Fibroblast of pulmonary artery (primary cell): ENCODE data around the gene PKD2.
"Not testable (repeated sequence)": the region's sequence is repeated elsewhere in the genome, so short reads cannot be mapped to it uniquely, and the experiment has no call there.

ENCODE experiments used
- DNase-seq: peaks from one replicate; pipeline ENCODE4 v3.0.0-alpha.2; 2010; ENCODE audit warnings: low read depth
- H3K4me3 ChIP-seq: replicated peaks from 2 replicates; pipeline ENCODE4 v1.5.1; 2011; ENCODE audit warnings: low read depth, mild to moderate bottlenecking, control low read depth, low read length, moderate library complexity
- CTCF ChIP-seq: IDR thresholded peaks from 2 replicates; pipeline ENCODE4 v1.5.1; 2011; ENCODE audit warnings: mild to moderate bottlenecking, control low read depth, low read length, inconsistent platforms; ENCODE audit errors: missing control alignments

Gene PKD2

GRCh38 chr4:87985887-87986200, 21.6 kb upstream of the PKD2 start:
- no peak overlapping the region for H3K4me3 ChIP-seq
- DNase-seq = no peak
- no peak for TF ChIP-seq CTCF

- DNase-seq = no peak
- no peak overlapping the region for H3K4me3 ChIP-seq
- TF ChIP-seq CTCF = no peak
Observed at GRCh38 chr4:87986508-87986907, 20.9 kb upstream of the PKD2 start.

DNA sequence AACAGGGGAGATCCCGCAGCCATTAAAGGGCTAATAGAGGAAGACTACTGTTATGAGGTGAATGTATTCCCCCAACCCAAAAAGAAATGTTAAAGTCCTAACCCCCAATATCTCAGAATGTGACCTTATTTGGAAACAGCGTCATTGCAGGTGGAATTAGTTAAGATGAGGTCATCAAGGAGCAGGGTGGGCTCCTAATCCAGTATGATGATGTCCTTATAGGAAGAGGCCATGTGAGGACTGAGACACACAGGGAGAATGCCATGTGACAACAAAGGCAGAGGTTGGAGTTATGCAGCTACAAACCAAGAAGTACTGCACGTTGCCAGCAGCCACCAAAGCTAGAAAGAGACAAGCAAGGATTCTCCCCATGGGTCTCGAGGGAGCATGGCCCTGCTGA, 17.7 kb upstream of the PKD2 start:
- no peak for TF ChIP-seq CTCF
- DNase-seq = no peak
- no peak overlapping the region for H3K4me3 ChIP-seq

DNA sequence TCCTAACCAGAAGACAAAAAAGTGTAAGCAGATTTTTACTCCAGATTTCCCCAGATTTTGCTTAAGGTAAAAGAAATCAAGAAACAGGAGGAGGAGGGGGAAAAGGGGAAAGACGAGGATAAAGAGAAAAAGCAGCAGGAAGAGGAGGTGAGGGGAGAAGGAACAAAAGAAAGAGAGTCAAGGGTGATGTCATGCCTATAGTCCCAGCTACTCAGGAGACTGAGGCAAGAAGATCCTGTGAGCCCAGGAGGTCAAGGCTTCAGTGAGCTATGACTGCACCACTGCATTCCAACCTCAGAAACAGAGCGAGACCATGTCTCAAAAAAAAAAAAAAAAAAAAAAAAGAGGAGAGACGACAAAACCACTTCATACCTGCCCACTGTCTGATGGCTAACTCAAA, 12.0 kb upstream of the PKD2 start:
- no peak overlapping the region for H3K4me3 ChIP-seq
- TF ChIP-seq CTCF = no peak
- no peak for DNase-seq

DNA sequence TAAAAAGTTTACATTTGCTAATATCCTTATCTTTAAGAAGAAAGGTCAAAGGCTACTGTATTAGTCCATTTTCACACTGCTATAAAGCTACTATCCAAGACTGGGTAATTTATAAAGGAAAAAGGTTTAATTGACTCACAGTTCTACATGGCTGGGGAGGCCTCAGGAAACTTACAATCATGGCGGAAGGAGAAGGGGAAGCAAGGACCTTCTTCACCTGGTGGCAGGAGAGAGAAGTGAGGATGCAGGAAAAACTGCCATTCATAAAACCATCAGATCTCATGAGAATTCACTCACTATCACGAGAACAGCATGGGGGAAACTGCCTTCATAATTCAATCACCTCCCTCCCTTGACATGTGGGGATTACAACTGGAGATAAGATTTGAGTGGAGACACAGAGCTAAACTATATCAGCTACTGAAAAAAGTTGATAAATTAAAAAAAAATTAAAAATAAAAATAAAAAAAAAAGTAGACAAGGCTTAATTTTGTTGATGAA, 8.2 kb upstream of the PKD2 start:
- not testable (repeated sequence) for H3K4me3 ChIP-seq, DNase-seq

GRCh38 chr4:88001871-88002270, 5.6 kb upstream of the PKD2 start:
- DNase-seq = no peak
- H3K4me3 ChIP-seq = no peak overlapping the region
- no peak for TF ChIP-seq CTCF

DNA sequence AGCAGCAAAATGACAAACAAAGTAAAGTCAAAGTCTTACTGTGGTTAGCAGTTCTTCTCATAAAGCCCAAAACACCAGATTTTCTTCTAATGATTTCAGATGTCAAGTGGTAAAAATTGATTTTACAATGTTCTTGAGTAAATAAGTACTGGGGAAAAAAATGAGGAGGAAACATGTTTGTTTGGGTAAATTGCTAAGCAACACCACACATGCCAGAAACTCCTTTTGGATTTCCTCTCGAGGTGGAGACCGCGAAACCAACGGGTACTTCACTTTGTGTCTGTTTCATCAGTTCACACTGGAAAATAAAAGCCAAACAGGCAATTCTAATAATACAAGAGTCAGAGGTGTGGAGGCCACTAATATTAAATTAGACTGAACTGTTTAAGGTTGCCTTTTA, 4.6 kb upstream of the PKD2 start:
- TF ChIP-seq CTCF = no peak
- DNase-seq = peak; percentile 11

DNA sequence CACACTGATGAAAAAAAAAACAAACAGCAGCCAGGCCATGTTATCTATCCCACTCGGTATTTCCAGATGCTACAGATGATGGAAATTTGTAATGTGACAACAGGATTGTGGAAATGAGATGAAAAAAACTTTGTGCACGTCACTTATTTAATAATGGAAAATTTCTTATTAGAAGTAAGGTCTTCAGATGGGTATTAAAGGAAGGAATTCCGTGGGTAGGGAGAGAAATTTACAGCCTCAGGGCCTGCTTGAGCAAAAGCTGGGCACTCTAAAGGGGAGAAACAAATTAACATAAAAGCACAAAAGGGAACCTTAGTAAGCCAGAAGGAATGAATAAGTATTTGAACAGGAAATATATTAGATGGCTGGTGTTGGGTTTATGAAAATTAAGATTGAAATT, 4.2 kb upstream of the PKD2 start:
- no peak for TF ChIP-seq CTCF
- H3K4me3 ChIP-seq = no peak overlapping the region
- no peak for DNase-seq

More for the DNA sequence above, 4.6 kb upstream of the PKD2 start:
- no peak overlapping the region for H3K4me3 ChIP-seq
